Caco-2 (cell line): ENCODE data around the gene APEH. TPM values are rescaled to one million over a fixed set of nuclear protein-coding genes. Genes with fewer than 3 reads are reported as not detected.

Source experiments
- Bru-seq: library from RNA; stranded (reverse); fragments of 400-500 nt; gene quantifications from one replicate; lab custom pipeline; 2021; lab: Mats Ljungman, UMichigan
- BruChase-seq, 2 experiments: library from RNA; stranded (reverse); fragments of 400-500 nt; gene quantifications; one replicate each; lab custom pipeline; 2021; lab: Mats Ljungman, UMichigan
- BruUV-seq: library from RNA; stranded (reverse); fragments of 400-500 nt; replicated peaks from 2 replicates; lab custom pipeline; 2021; lab: Mats Ljungman, UMichigan
- CTCF ChIA-PET: fragments of 300-600 bp; sonication (Branson Sonifier 250); formaldehyde crosslinking; loops from one replicate; lab custom pipeline; 2022; ENCODE audit warnings: antibody characterized with exemption; lab: Charles Lee
- POLR2A ChIA-PET: fragments of 300-600 bp; sonication (Branson Sonifier 250); formaldehyde crosslinking; loops from one replicate; lab custom pipeline; 2022; ENCODE audit warnings: antibody characterized with exemption; lab: Charles Lee
- DNase-seq, 2 experiments: peaks; one replicate each; pipeline versions ENCODE4 v3.0.0 to v3.0.0-alpha.2; 2020 to 2022
- H3K27me3 ChIP-seq: replicated peaks from 2 replicates; pipeline ENCODE4 v1.6.0; 2011; ENCODE audit warnings: low read length; ENCODE audit not compliant: control insufficient read depth, insufficient read depth
- H3K36me3 ChIP-seq: 2 replicates; pipeline ENCODE4 v1.5.1; 2011; ENCODE audit warnings: low read length; ENCODE audit not compliant: control insufficient read depth, insufficient read depth
- H3K4me1 ChIP-seq: fragments of 250-450 bp; sonication (Bioruptor Pico); 2 replicates; pipeline ENCODE4 v1.5.1; 2020; ENCODE audit warnings: mild to moderate bottlenecking
- H3K4me3 ChIP-seq: 2 replicates; pipeline ENCODE4 v1.5.1; 2011; ENCODE audit warnings: low read depth, mild to moderate bottlenecking, control low read depth, low read length
- H3K9me3 ChIP-seq: fragments of 250-450 bp; sonication (Bioruptor Pico); 2 replicates; pipeline ENCODE4 v1.5.1; 2020; ENCODE audit warnings: mild to moderate bottlenecking, moderate library complexity
- H3K27ac Mint-ChIP-seq: one replicate; pipeline ENCODE4 v1.8.0; 2022; ENCODE audit warnings: mixed read lengths; ENCODE audit not compliant: unreplicated experiment
- H3K27me3 Mint-ChIP-seq: one replicate; pipeline ENCODE4 v1.8.0; 2022; ENCODE audit warnings: mixed read lengths; ENCODE audit not compliant: insufficient read depth, unreplicated experiment
- H3K36me3 Mint-ChIP-seq: one replicate; pipeline ENCODE4 v1.8.0; 2022; ENCODE audit warnings: mild to moderate bottlenecking, mixed read lengths; ENCODE audit not compliant: insufficient read depth, unreplicated experiment
- H3K4me1 Mint-ChIP-seq: one replicate; pipeline ENCODE4 v1.8.0; 2022; ENCODE audit warnings: low read depth, mixed read lengths; ENCODE audit not compliant: unreplicated experiment
- H3K4me3 Mint-ChIP-seq: one replicate; pipeline ENCODE4 v1.8.0; 2022; ENCODE audit warnings: mild to moderate bottlenecking, moderate library complexity, mixed read lengths; ENCODE audit not compliant: unreplicated experiment
- H3K9me3 Mint-ChIP-seq: one replicate; pipeline ENCODE4 v1.8.0; 2022; ENCODE audit warnings: mixed read lengths; ENCODE audit not compliant: unreplicated experiment
- CTCF ChIP-seq, 2 experiments: fragments of 200-600 bp in 1 of 2; IDR thresholded peaks; 1 replicate in 1 of 2; 2 replicates in 1 of 2; pipeline versions ENCODE4 v1.5.1 to v1.8.0; 2011 to 2022; ENCODE audit warnings: antibody characterized with exemption in 1 of 2, control low read depth in 1 of 2, inconsistent platforms in 1 of 2, low read depth in 1 of 2, low read length in 1 of 2, mild to moderate bottlenecking in 1 of 2, moderate library complexity in 1 of 2; ENCODE audit not compliant: insufficient read depth in 1 of 2, severe bottlenecking in 1 of 2, unreplicated experiment in 1 of 2
- intact Hi-C: fragments of 100-400 bp; cut with micrococcal nuclease; formaldehyde crosslinking; loops from one replicate; pipeline ENCODE4 v1.10.0; 2022; ENCODE audit not compliant: unreplicated experiment
- long read RNA-seq: library from polyadenylated mRNA; stranded (forward); transcript quantifications from one replicate; pipeline ENCODE4 v2.0.0, GENCODE V29; 2022
- total RNA-seq: library from RNA; stranded (reverse); gene quantifications from 2 replicates; pipeline ENCODE4 v1.2.3, GENCODE V29; 2022

Gene APEH
- total RNA-seq (236 and 279 TPM in 2 replicates), Bru-seq, nascent RNA (percentile 77 among the genes with signal in this experiment), BruChase-seq, experiment 1, labeled RNA remaining after a 2-hour chase (percentile 82 among the genes with signal in this experiment), BruChase-seq, experiment 2, labeled RNA remaining after a 6-hour chase (percentile 88 among the genes with signal in this experiment)
- long read RNA-seq, transcript APEH-201 (22 exons, 3,220 nt) = major isoform, 254 of 550 reads
- long read RNA-seq, partial matches to known transcripts = 206 of 550 reads
- long read RNA-seq, other reads (novel, unspliced or antisense) = 89 of 550 reads

- Mint-ChIP-seq H3K27ac (peak within 1 kb of the TSS; percentile 96), H3K36me3 (peaks cover 46% of the 10 kb centered on the region), H3K9me3 (no peaks in the 10 kb centered on the region), H3K4me3 (peak within 1 kb of the TSS; percentile 93), H3K4me1 (peaks cover 11% of the 10 kb centered on the region), H3K27me3 (no peaks in the 10 kb centered on the region)
- Histone ChIP-seq H3K36me3 (peaks cover 6% of the 10 kb centered on the region), H3K9me3 (no peaks in the 10 kb centered on the region), H3K4me1 (peaks cover 7% of the 10 kb centered on the region; the same call in 1 of the 2 replicates), H3K4me3 (peak within 1 kb of the TSS; percentile 75), H3K27me3 (no peaks in the 10 kb centered on the region)
- peak; percentile 99 for DNase-seq
- ChIA-PET POLR2A (interaction anchor here (0.8 to 1.1 kb wide), 2 partner anchors 134 to 256 kb away, joined by 4 to 14 read pairs; no protein-coding TSS in a partner anchor), CTCF (interaction anchor here (0.6 to 1.4 kb wide), 3 partner anchors 10 to 140 kb away, joined by 3 to 25 read pairs (median 5); no protein-coding TSS in a partner anchor)
- intact Hi-C loops = loop anchor here (1.0 to 5.0 kb wide), 3 partner anchors 87 to 334 kb away; partner anchors contain the start of gene USP4
- TF ChIP-seq CTCF (IDR thresholded peaks at IDR 0.05; ENCODE audit: insufficient read depth in 1 of 2, low read depth in 1 of 2, low read length in 1 of 2, severe bottlenecking in 1 of 2, unreplicated experiment in 1 of 2) = no peak
- no TSS peak for BruUV-seq
Observed at GRCh38 chr3:49673715-49674496, at the start of gene APEH. APEH (plus strand) TSS chr3:49674351; CDS start chr3:49674402, 51 bp downstream.

- TF ChIP-seq CTCF (IDR thresholded peaks at IDR 0.05; ENCODE audit: insufficient read depth in 1 of 2, low read depth in 1 of 2, low read length in 1 of 2, severe bottlenecking in 1 of 2, unreplicated experiment in 1 of 2) = no peak
- no peak overlapping the region for H3K27ac Mint-ChIP-seq
- CTCF ChIA-PET = no interaction called here
Observed at GRCh38 chr3:49625071-49625470, 49.1 kb upstream of the APEH start.

GRCh38 chr3:49626101-49626581 is 48.0 kb upstream of the APEH start:
- H3K27me3 ChIP-seq = no peaks in the 10 kb centered on the region
- Mint-ChIP-seq H3K36me3 (no peaks in the 10 kb centered on the region), H3K4me3 (no peak overlapping the region), H3K4me1 (no peaks in the 10 kb centered on the region), H3K27ac (no peak overlapping the region), H3K9me3 (no peaks in the 10 kb centered on the region), H3K27me3 (peaks cover 7% of the 10 kb centered on the region)
- TF ChIP-seq CTCF (IDR thresholded peaks at IDR 0.05; ENCODE audit: insufficient read depth in 1 of 2, low read depth in 1 of 2, low read length in 1 of 2, severe bottlenecking in 1 of 2, unreplicated experiment in 1 of 2) = no peak
- no peaks in the 10 kb centered on the region for H3K4me1 ChIP-seq
- no peak for DNase-seq
- no peak overlapping the region for H3K4me3 ChIP-seq
- no peaks in the 10 kb centered on the region for H3K9me3 ChIP-seq
- H3K36me3 ChIP-seq = no peaks in the 10 kb centered on the region
- BruUV-seq = no TSS peak
- intact Hi-C loops = no loop called here
- CTCF ChIA-PET = no interaction called here
- POLR2A ChIA-PET = no interaction called here

More at GRCh38 chr3:49625071-49625470, 49.1 kb upstream of the APEH start:
- H3K27me3 ChIP-seq = no peaks in the 10 kb centered on the region
- H3K4me1 ChIP-seq = no peaks in the 10 kb centered on the region
- Mint-ChIP-seq H3K36me3 (no peaks in the 10 kb centered on the region), H3K9me3 (no peaks in the 10 kb centered on the region), H3K27me3 (peaks cover 11% of the 10 kb centered on the region), H3K4me1 (no peaks in the 10 kb centered on the region), H3K4me3 (no peak overlapping the region)
- H3K36me3 ChIP-seq = no peaks in the 10 kb centered on the region
- BruUV-seq = no TSS peak
- H3K9me3 ChIP-seq = no peaks in the 10 kb centered on the region
- POLR2A ChIA-PET = no interaction called here
- no peak overlapping the region for H3K4me3 ChIP-seq
- no peak for DNase-seq
- intact Hi-C loops = no loop called here
